Occipital lobe (tissue), 2 donors: ENCODE results near the gene UBFD1. TPM values are rescaled to one million over a fixed set of nuclear protein-coding genes. Genes with fewer than 3 reads are reported as not detected.
"Not testable (repeated sequence)": the region's sequence is repeated elsewhere in the genome, so short reads cannot be mapped to it uniquely, and the experiment has no call there.

Source experiments
- DNase-seq: peaks from one replicate; lab custom pipeline; 2025; lab: John Stamatoyannopoulos, UW
- total RNA-seq: library from RNA; depleted of rRNA; stranded (reverse); fragments of >200 nt; gene quantifications from one replicate; pipeline ENCODE4 v1.2.3, GENCODE V29; 2014

UBFD1 gene, protein sequence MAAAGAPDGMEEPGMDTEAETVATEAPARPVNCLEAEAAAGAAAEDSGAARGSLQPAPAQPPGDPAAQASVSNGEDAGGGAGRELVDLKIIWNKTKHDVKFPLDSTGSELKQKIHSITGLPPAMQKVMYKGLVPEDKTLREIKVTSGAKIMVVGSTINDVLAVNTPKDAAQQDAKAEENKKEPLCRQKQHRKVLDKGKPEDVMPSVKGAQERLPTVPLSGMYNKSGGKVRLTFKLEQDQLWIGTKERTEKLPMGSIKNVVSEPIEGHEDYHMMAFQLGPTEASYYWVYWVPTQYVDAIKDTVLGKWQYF
- 62.2 TPM for total RNA-seq

DNA sequence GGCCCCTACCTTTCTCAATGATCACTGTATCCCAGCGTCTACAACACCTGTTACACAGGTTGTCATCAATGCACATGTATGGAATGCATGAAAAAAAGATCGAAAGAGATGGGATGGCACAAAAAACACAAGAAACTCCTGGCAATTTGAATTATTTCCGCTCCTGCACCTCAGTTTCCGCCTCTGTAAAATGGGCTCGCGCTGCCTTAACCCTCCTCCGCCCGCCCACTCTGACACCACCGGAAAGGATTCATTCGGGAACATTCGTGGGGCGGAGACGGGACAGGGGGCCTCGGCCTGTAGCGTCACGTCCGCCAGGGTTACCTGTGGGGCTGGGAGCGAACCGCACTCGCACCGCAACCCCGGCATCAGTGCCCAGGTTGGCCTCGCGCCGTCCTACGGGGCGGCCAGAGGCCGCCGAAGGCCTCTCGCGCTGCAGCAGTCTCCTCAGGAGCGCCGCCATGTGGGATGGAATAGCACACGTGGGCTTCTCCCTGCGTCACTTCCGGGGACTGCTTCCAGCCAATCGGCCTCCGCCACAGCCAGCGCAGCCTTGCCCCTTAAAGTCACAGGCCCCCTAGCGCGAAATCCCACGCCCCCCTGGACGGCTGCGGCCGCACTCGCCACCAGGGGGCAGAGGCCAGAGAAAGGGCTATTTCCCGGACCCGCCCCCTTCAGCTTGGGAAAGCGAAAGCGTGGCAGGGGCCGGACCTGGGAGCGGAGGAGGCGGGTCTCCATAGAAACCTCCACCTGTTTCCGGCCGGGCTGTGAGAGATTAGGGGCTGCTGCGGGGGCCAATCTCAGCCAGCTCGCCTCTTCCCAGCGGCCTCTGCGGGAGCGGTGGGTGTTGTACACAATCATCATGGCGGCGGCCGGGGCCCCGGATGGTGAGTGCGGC, at the start of gene UBFD1, which contains the start of gene EARS2:
Gene UBFD1 (plus strand): TSS at position 847 of the 898 bp plus-strand sequence. CDS start 16 bp downstream, at position 863.
Gene EARS2 (minus strand): TSS at position 470 of the 898 bp plus-strand sequence. CDS start 7 bp downstream, at position 463.
- DNase-seq = peak; percentile 95

DNA sequence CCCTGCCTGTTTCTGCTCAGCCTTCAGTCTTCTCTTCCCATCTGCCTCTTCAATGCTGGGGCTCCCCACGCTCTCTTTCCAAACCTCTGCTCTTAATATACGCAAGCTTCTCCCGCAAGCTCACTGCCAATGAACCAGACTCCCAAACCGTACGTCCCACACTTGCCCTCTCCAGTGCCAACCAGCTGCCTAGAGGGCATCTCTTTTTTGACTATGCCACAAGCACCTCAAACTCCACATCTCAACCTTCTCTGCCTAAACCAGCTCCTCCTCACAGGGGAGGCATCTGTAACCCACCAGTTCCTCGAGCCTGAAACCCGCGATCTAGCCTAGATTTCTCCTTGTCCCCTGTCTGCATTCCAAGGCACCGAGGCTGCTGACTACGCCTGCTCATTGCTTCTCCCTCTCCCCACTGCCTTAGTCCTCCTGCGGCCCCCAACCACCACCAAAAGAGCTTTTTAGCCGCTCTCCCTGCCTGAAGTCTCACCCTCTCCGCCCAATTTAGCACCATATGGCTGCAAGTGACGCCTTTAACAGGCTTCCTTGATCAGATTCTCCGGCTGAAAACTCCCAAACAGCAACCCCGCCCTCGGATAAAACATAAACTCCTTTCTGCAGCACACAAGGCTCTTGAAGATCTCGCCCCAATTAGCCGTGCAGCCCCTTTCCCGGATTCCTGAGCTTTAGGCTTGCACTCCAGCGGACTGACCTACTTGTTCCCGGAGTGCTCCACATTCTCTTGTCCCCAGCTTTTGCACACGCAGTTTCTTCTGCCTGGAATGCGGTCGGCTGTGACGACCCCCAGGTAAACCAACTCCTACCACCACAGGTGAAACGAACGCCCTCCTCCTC, 48.7 kb upstream of the UBFD1 start:
- DNase-seq = peak; percentile 31

DNA sequence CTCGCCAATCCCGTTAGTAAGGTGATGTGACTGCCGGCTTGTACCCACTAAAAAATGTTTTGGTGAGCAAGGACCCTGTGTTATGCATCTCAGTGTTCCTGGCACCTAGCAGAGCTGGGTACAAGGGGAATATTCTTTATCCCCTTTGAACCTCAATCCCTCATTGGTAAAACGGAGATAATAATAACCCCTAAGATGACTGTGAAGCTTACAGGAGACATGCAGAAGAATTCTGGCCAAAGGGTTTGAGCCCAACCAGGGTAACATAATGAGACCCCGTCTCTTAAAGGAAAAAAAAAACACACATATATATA, 48.1 kb upstream of the UBFD1 start:
- DNase-seq = no peak

DNA sequence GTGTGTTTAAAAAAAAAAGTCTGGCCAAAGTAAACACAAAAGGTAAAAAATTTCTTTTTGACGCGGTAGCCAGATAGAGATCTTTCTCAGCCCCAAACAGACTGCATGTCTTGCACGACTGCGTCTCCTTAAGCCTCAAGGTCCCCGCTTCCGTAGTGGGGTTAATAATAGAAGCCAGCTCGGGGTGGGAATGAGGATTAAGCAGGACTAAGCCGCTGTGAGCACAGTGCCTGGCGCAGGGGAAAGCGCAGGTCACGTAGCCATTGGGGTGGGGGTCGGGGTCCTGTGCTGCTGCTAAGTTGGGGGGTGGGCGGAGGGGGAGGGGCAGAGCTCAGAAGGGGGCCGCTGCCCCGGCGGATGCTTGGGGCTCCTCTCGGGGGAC, 47.8 kb upstream of the UBFD1 start:
- no peak for DNase-seq

DNA sequence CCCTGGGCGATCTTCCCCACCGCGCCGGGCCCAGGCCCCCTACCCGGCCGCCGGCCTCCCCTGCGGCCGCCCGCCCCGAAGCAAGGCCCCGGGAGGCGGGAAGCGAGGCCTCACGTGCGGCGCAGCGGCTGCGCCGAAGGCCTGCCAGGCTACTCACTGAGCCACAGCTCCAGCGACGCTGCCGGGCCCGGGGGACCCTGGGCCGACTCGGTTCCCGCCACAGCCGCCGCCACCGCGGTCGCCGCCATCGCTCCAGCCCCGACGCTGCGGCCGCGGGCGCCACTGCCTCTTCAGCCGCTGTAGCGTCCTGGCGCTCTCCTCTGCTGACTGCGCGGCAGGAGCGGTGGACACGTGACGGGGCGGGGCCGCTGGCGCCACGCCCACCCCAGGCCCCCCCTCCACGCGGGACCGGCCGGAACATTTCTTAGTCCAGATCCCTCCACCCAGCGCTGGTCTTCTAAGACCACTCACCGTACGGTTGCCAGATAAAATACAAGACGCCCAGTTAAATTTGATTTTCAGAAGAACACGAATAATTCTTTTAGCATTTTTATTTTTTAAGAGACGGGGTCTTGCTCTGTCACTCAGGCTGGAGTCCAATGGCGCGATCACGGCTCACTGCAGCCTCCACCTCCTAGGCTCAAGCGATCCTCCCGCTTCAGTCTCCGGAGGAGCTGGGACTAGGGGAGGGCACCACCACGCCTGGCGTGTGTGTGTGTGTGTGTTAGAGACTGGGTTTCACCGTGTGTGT, 47.2 kb upstream of the UBFD1 start, which contains the start of gene GGA2:
Gene GGA2 (minus strand): TSS at position 331 of the 751 bp plus-strand sequence. CDS start 83 bp downstream, at position 248.
- DNase-seq = peak; percentile 66

DNA sequence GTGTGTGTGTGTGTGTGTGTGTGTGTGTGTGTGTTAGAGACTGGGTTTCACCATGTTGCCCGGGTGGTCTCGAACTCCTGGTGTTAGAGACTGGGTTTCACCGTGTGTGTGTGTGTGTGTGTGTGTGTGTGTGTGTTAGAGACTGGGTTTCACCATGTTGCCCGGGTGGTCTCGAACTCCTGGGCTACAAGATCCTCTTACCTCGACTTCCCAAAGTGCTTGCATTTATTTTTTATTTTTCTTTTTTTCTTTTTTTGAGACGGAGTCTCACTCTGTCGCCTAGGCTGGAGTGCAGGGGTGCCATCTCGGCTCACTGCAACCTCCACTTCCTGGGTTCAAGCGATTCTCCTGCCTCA, 46.6 kb upstream of the UBFD1 start:
- not testable (repeated sequence) for DNase-seq

DNA sequence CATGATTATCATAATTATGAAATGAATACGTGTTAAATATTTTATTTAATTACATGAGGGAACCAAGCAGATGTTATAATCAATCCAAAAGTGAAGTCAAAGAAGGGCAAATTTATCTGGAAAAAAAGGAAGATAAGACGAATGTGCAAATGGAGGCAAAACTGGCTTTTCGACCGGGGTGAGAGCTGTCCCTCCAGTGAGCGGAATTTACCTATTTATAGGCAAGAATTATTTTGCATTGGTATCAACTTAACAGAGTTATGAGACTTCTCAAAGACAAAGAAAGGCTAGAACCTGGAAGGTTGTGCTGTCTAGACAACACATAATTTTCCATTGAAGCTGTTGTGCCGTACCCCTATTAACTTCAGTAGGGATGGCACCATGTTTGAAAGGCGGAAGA, 45.8 kb upstream of the UBFD1 start:
- DNase-seq = no peak

DNA sequence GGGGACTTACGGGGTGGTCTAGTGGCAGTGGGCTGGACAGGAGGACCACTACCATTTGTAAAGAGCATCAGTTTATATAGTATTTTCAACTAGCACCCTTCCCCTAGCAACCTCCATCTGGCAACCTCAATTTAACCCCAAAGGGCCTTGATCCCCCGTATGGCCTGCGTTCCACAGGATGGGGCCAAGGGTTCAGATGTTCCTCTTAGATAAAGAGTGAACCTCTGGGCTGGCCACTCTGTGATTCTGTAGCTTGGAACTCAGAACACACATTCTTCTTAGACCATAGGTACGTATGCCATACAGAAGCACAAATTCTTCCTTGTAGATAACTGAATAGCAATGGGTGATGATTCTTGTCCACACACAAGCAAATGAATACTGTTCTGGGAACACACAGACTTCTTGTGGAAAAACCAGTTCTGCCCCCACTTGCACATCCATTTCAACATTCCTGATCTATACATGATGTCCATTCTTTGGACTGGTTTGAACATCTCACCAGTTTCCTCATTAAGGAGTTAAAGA, 45.3 kb upstream of the UBFD1 start:
- no peak for DNase-seq

DNA sequence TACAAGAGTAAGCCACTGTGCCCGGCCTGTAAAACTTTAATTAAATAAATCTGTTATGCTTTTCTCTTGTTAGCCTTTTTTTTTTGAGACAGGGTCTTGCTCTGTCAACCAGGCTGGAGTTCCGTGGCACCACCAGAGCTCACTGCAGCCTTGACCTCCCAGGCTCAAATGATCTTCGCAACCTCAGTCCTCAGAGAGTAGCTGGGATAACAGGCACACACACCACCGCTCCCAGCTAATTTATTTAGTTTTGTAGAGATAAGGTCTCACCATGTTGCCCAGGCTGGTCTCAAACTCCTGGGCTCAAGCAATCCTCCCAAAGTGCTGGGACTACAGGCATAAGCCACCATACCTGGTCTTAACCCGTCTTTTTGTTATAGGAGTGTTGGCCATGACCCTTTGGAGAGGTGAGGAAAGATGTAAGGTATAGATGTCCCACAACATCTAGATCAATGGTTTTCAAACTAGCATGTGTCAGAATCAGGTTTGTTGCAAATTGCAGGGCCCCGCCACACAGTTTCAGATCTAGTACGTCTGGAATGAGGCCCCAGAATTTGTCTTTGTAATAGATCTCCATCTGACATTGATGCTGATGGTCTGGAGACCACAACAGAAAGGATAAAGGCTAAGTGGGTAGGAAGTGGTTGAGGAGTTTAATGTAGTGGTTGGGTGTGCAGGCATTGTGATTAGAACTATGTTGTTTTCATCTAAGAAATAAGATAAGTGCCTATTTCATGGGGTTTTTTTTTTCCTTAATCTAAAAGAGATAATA, 43.0 kb upstream of the UBFD1 start:
- no peak for DNase-seq

DNA sequence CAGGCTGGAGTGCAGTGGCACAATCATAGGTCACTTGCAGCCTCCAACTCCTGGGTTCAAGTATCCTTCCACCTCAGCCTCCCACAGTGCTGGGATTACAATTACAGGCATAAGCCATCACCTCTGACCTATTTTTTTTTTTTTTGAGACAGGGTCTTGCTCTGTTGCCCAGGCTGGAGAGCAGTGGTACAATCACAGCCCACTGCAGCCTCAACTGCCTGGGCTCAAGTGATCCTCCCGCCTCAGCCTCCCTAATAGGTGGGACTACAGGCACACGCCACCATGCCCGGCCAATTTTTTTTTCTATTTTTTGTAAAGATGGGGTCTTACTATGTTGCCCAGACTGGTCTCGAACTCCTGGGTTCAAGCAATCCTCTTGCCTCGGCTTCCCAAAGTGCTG, 41.6 kb upstream of the UBFD1 start:
- DNase-seq = no peak

DNA sequence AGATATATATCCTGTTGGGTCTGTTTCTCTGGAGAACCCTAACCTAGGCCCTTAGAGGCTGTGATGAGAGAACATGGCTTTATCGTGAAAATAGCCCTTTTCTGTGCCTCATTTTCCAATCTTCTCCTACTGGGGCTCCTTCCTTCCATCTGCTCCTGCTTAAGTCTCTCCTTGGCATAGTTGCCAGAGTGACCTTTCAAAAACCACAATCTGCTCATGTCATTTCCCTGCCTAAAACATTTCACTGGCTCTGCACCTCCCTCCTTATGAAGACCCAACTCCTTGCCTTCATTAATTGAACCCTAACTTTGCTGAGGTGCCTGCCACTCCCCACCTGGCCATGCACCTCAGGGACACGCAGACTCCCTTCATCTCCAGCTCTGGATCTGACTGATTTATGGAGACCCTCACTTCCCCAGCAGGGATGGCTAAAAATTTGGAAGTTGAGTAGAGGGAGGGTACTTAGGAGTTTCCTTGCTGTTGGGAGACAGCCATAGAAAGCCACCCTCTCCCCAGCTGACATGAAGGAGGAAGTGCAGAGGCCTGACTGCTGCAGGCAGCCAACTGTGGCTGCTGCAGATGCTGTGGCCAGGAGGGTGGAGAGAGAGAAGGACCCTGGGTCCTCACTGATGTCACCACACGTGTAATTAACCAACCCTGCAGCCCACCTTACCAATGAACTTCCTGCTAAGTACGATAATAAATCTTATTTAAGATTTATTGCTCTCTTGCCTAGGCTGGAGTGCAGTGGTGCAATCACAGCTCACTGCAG, 41.0 kb upstream of the UBFD1 start:
- no peak for DNase-seq

DNA sequence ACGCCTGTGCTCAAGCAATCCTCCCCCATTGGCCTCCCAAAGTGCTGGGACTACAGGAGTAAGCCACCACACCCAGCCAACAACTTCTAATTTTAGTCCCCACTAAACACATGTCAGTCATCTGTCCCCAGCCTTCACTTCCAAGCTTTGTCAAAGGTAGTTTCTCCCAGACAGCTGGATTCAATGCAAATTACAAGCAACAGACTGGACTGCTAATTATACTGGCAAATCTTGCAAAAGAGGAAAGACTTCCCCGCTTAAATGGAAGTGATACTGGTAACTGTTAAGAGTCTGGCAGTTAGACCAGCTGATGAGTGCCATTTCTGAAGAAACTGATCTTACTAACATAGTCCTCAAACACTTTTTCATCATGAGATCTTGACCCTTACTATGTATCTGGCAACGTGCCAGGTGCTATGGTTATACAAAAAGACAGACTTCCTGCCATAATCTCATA, 39.1 kb upstream of the UBFD1 start:
- no peak for DNase-seq

DNA sequence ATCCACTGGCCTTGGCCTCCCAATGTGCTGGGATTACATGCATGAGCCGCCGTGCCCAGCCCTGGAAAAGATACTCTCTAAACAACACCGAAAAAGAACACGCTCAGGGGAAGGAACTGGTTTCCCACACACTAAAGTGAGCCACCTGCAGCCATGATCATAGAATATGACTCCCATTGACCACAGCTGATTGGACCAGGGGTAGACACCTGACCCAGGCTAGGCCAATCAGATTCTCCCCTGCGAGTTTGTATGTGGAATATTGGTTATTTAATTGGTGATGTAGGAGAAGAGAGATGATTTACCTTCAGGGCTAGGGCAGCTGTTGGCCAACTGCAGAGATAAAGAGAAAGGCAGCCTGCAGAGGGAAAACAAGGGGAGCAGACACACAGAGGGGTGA, 38.2 kb upstream of the UBFD1 start:
- no peak for DNase-seq

DNA sequence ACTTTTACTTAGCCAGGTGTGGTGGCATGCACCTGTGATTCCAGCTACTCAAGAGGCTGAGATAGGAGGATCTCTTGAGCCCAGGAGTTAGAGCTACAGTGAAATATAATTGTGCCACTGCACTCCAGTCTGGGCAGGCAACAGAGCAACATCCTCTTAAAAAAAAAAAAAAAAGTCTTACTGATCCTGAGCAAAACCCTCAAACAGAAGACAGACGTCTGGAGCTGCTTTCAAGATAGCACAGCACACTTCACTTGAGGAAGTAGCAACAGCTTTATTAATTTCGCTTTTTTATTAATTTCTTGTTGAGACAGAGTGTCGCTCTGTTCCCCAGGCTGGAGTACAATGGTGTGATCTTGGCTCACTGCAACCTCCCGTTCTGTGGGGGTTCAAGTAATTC, 37.0 kb upstream of the UBFD1 start:
- DNase-seq = no peak

DNA sequence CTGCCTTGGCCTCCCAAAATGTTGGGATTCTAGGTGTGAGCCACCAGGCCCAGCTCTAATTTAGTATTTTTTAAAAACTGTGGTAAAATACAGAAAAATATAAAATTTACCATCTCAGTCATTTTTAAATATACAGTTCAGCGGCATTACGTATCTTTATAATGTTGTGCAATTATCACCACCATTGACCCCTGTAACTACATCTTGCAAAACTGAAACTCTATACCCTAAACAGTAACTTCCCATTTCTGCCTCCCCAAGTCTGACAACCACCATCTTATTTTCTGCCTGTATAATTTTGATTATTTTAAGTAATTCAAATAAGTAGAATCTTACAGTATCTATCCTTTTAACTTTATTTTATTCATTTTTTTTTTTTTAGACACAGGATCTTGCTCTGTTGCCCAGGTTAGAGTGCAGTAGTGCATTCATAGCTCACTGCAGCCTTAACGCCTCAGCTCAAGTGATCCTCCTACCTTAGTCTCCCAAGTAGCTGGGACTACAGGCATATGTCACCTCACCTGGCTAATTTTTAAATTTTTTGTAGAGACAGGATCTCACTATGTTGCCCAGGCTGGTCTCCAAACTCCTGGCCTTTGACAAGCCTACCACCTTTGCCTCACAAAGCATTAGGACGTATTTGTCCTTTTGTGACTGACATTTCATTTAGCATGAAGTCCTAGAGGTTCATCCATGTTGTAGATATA, 36.3 kb upstream of the UBFD1 start:
- no peak for DNase-seq

DNA sequence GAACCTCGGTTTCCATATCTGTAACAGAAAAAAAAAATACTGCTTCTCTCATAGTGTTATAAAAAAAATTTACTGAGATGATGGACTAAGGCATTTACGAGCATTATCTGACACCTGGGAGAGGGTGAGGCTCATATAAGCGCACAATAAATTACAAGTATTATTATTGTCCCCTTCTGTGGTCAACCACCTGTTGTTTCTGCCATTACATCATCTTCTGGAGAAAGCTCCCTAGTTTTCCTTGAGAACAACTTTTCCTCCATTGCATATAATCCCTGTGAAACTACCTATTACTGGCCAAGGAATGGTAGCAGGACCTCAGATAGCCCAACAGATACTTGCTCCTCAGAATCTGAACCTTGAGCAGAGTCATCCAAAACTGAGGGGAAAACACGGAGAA, 35.6 kb upstream of the UBFD1 start:
- DNase-seq = no peak

DNA sequence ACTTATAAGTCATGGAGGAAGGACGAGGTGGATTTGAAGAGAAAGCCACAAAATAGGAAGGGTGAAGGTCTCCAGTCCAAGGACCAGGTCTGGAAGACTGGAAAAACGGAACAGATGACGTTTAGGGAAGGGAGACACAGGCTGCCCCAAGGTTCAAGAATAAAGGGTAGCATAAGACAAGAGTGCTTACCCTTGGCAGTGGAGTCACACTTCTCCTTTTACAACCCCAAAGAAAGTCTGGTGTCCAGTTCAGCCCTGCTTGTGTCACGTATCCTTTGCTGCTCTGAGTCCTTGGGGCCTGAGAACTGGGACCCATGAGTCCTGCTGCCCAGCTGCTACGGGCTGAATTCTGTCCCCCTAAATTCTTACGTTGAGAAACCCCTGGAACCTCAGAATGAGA, 34.2 kb upstream of the UBFD1 start:
- DNase-seq = no peak

DNA sequence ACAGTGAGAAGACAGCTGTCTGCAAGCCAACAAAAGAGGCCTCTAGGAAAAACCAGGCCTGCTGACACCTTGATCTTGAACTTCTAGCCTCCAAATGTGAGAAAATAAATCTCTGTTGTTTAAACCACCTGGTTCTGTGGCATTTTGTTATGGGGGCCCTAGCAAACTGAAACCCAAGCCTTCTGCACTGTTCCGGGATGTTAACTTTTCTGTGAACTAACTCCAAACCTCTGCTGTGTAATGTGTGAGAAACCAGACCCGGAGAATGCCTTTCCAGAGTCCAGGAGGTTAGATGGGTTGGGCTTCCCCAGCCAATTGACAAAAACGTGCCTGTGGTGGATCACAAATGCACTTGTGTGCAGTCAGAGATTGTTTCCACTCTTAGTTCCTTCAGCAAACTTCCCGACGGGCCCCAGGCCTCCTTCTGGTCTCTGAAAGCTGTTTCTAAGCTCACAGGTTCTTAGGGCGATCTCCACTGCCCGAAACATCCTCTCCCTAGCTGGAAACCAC, 33.6 kb upstream of the UBFD1 start:
- DNase-seq = no peak
